Adipocyte (in vitro differentiated cells): Measurements from ENCODE around the gene RAB26.
A peak's percentile ranks its signal among the peaks of the same experiment; 100 is the strongest.
"Not testable (repeated sequence)": the region's sequence is repeated elsewhere in the genome, so short reads cannot be mapped to it uniquely, and the experiment has no call there.

ENCODE experiments used
- DNase-seq: peaks from one replicate; pipeline ENCODE4 v3.0.0-alpha.2; 2015; ENCODE audit warnings: low read depth
- H3K27me3 ChIP-seq: replicated peaks from 2 replicates; pipeline ENCODE4 v1.7.0; 2013; ENCODE audit warnings: mild to moderate bottlenecking, low read length, moderate library complexity; ENCODE audit not compliant: control insufficient read depth, insufficient read depth
- H3K36me3 ChIP-seq: 2 replicates; pipeline ENCODE4 v1.7.0; 2013; ENCODE audit warnings: low read length, mild to moderate bottlenecking, moderate library complexity; ENCODE audit not compliant: control insufficient read depth, insufficient read depth, severe bottlenecking
- H3K4me1 ChIP-seq: 2 replicates; pipeline ENCODE4 v1.7.0; 2013; ENCODE audit warnings: mild to moderate bottlenecking, low read length, moderate library complexity; ENCODE audit not compliant: control insufficient read depth, insufficient read depth
- H3K4me3 ChIP-seq: 2 replicates; pipeline ENCODE4 v1.7.0; 2013; ENCODE audit warnings: mild to moderate bottlenecking, low read length, moderate library complexity
- H3K9ac ChIP-seq: 2 replicates; pipeline ENCODE4 v1.7.0; 2013; ENCODE audit warnings: mild to moderate bottlenecking, low read length, moderate library complexity
- H3K9me3 ChIP-seq: 2 replicates; pipeline ENCODE4 v1.7.0; 2013; ENCODE audit warnings: mild to moderate bottlenecking, low read length, moderate library complexity; ENCODE audit not compliant: control insufficient read depth

Gene RAB26

GRCh38 chr16:2147981-2148671 is at the start of gene RAB26:
Gene RAB26, plus strand, starts transcription at chr16:2148625. Its CDS starts 159 bp downstream, at chr16:2148784.
- Histone ChIP-seq H3K9ac (peak within 1 kb of the TSS; percentile 46), H3K36me3 (peaks cover 10% of the 10 kb centered on the region), H3K4me3 (peak within 1 kb of the TSS; percentile 66), H3K27me3 (no peaks in the 10 kb centered on the region), H3K4me1 (peaks cover 30% of the 10 kb centered on the region), H3K9me3 (no peaks in the 10 kb centered on the region)
- DNase-seq = peak; percentile 66

GRCh38 chr16:2101581-2101980 is 46.8 kb upstream of the RAB26 start:
- H3K9ac ChIP-seq, H3K4me1 ChIP-seq, H3K27me3 ChIP-seq, H3K9me3 ChIP-seq, H3K4me3 ChIP-seq, DNase-seq: not testable (repeated sequence)
- peaks cover 37% of the 10 kb centered on the region for H3K36me3 ChIP-seq

GRCh38 chr16:2102471-2102870 is 46.0 kb upstream of the RAB26 start:
- Histone ChIP-seq H3K4me3 (no peak overlapping the region), H3K9ac (no peak overlapping the region), H3K9me3 (no peaks in the 10 kb centered on the region), H3K36me3 (peaks cover 30% of the 10 kb centered on the region), H3K4me1 (no peaks in the 10 kb centered on the region), H3K27me3 (no peaks in the 10 kb centered on the region)
- DNase-seq = no peak

GRCh38 chr16:2104464-2104863 is 44.0 kb upstream of the RAB26 start:
- not testable (repeated sequence) for H3K4me3 ChIP-seq, H3K9me3 ChIP-seq, DNase-seq, H3K9ac ChIP-seq, H3K4me1 ChIP-seq, H3K27me3 ChIP-seq
- peaks cover 31% of the 10 kb centered on the region for H3K36me3 ChIP-seq

GRCh38 chr16:2105291-2105690 is 43.1 kb upstream of the RAB26 start:
- H3K4me3 ChIP-seq, H3K9me3 ChIP-seq, H3K27me3 ChIP-seq, H3K9ac ChIP-seq, DNase-seq, H3K4me1 ChIP-seq: not testable (repeated sequence)
- H3K36me3 ChIP-seq = peaks cover 25% of the 10 kb centered on the region

- H3K4me3 ChIP-seq, H3K27me3 ChIP-seq, DNase-seq, H3K9ac ChIP-seq, H3K9me3 ChIP-seq, H3K4me1 ChIP-seq: not testable (repeated sequence)
- H3K36me3 ChIP-seq = peaks cover 21% of the 10 kb centered on the region
Measured at GRCh38 chr16:2105769-2106168, 42.7 kb upstream of the RAB26 start.

- H3K4me3 ChIP-seq, H3K27me3 ChIP-seq, H3K9ac ChIP-seq, H3K9me3 ChIP-seq, DNase-seq, H3K4me1 ChIP-seq: not testable (repeated sequence)
- H3K36me3 ChIP-seq = peaks cover 22% of the 10 kb centered on the region
Measured at GRCh38 chr16:2106211-2106610, 42.2 kb upstream of the RAB26 start.

- not testable (repeated sequence) for H3K4me3 ChIP-seq, H3K9me3 ChIP-seq, H3K27me3 ChIP-seq, H3K9ac ChIP-seq, H3K4me1 ChIP-seq, DNase-seq
- peaks cover 22% of the 10 kb centered on the region for H3K36me3 ChIP-seq
Measured at GRCh38 chr16:2107121-2107790, 41.2 kb upstream of the RAB26 start.

- not testable (repeated sequence) for H3K4me3 ChIP-seq
Measured at GRCh38 chr16:2107791-2108125, 40.7 kb upstream of the RAB26 start.

GRCh38 chr16:2108446-2109270 is 39.8 kb upstream of the RAB26 start:
- H3K4me1 ChIP-seq, H3K27me3 ChIP-seq, DNase-seq, H3K9ac ChIP-seq, H3K9me3 ChIP-seq, H3K4me3 ChIP-seq: not testable (repeated sequence)
- H3K36me3 ChIP-seq = peaks cover 17% of the 10 kb centered on the region

More at GRCh38 chr16:2107791-2108125, 40.7 kb upstream of the RAB26 start:
- not testable (repeated sequence) for DNase-seq, H3K27me3 ChIP-seq, H3K9me3 ChIP-seq, H3K4me1 ChIP-seq, H3K9ac ChIP-seq
- peaks cover 17% of the 10 kb centered on the region for H3K36me3 ChIP-seq

GRCh38 chr16:2109271-2109580 is 39.2 kb upstream of the RAB26 start:
- not testable (repeated sequence) for H3K27me3 ChIP-seq, H3K4me1 ChIP-seq, DNase-seq, H3K9me3 ChIP-seq, H3K4me3 ChIP-seq, H3K9ac ChIP-seq
- peaks cover 18% of the 10 kb centered on the region for H3K36me3 ChIP-seq
